ENCODE results near the gene KRTCAP3. TPM values are rescaled to one million over a fixed set of nuclear protein-coding genes. Genes with fewer than 3 reads are reported as not detected.
A peak's percentile ranks its signal among the peaks of the same experiment; 100 is the strongest.

KRTCAP3 gene
- total RNA-seq, 2 donors from 2014 or later: 27.0 to 29.7 TPM

DNA sequence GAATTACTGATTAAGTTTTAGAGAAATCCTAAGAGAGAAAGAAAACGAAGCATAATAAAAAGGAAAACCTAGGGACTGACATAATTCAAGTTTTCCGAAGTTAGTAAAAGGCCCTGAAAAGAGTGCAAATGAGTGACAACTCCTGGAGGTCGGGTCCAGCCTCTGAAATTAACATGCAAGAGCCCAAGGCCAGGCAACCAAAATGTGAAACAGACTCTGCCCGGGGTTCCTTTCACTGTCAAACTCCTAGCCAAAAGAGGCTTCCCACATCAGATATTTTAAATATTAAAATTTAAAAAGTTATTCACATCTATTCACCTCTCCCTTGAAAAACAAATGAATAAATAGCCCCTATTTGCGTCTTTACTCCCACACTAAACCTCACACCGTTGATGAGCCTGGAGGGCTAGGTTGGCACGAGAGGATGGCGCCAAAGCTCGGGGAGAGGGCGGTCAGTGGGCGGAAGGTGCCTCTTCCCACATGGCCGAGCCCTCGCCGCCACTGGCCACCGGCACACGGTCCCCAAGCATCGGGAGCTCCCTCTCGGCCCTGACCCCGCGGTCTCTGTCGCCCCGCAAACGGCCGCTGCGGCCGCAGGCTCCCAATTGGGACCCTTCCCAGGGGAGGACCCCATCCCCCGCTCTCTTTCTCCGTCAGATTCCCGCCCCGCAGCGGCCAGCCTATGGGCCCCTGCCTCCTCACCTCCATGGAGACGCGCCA lies 33.4 kb upstream of the KRTCAP3 start:
- Mint-ChIP-seq H3K36me3 (ENCODE audit: low read depth) (peaks cover 23% of the 10 kb centered on the region), H3K4me3 (peak overlapping the region; percentile 78), H3K9me3 (peaks cover 7% of the 10 kb centered on the region), H3K27me3 (ENCODE audit: insufficient read depth) (peaks cover 1% of the 10 kb centered on the region), H3K4me1 (peaks cover 12% of the 10 kb centered on the region), H3K27ac (peak overlapping the region; percentile 83)
- DNase-seq: no peak
- TF ChIP-seq, protein P1, sequence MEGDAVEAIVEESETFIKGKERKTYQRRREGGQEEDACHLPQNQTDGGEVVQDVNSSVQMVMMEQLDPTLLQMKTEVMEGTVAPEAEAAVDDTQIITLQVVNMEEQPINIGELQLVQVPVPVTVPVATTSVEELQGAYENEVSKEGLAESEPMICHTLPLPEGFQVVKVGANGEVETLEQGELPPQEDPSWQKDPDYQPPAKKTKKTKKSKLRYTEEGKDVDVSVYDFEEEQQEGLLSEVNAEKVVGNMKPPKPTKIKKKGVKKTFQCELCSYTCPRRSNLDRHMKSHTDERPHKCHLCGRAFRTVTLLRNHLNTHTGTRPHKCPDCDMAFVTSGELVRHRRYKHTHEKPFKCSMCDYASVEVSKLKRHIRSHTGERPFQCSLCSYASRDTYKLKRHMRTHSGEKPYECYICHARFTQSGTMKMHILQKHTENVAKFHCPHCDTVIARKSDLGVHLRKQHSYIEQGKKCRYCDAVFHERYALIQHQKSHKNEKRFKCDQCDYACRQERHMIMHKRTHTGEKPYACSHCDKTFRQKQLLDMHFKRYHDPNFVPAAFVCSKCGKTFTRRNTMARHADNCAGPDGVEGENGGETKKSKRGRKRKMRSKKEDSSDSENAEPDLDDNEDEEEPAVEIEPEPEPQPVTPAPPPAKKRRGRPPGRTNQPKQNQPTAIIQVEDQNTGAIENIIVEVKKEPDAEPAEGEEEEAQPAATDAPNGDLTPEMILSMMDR (conservative IDR thresholded peaks at IDR 0.05): no peak
- Histone ChIP-seq H3K27ac (ENCODE audit: low read depth, low read length) (peak overlapping the region; percentile 84), H3K4me1 (ENCODE audit: control insufficient read depth, insufficient read depth, low read length) (no peaks in the 10 kb centered on the region), H3K4me3 (ENCODE audit: low read length) (peak overlapping the region; percentile 94), H3K27me3 (ENCODE audit: control insufficient read depth, insufficient read depth, low read length, poor library complexity, severe bottlenecking) (peaks cover 9% of the 10 kb centered on the region), H3K9ac (ENCODE audit: extremely low read depth, low read length, poor library complexity, severe bottlenecking) (peak overlapping the region; percentile 80), H3K9me3 (ENCODE audit: control insufficient read depth, low read length) (no peaks in the 10 kb centered on the region), H3K36me3 (ENCODE audit: control insufficient read depth, insufficient read depth, low read length) (peaks cover 14% of the 10 kb centered on the region)
- WGBS, 2 experiments (ENCODE audit: insufficient coverage in 1 of 2, insufficient read length in 1 of 2): 0% methylated on average over 15 to 33 of the region's 33 CpGs

DNA sequence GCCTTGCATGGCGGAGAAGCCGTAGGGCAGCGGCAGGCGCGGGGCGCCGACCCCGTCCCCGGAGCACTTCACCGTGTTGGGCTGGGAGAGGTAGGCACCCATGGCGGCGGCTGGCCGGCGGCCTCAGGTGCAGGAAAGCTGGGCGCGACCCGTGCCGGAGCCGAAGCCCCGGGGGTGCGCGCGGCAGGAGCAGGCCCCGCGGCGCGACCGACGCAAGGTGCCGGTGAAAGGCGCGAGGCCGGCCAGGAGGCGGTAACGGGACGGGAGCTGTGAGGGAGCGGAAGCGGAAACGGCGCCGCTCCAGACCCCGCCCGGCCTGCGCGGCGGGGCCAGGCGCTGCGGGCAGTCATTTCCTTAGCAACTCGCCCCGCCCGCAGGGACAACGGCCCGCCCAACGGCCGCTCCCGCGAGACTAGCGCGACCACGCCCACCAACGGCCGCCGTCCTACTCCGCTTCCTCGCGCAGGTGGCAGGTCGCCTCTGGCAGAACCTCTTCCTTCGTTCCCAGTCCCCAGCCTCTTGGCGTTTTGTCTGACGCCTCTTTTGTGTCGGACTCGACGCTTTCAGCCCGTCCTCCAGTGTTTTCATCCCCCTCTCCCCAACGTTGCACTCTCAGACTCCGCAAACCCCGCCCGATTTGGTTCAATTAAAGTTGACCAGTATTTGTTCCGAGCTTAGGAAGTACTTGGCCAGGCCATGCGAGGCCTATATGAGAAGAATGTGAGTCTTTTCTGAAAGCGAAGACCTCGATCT lies 32.7 kb upstream of the KRTCAP3 start, which contains the start of gene PPM1G:
TSS of gene PPM1G (minus strand) at position 271 of the 753 bp plus-strand sequence. CDS start at position 102, 169 bp downstream.
- Histone ChIP-seq H3K4me3 (ENCODE audit: low read length) (peak within 1 kb of the TSS; percentile 94), H3K4me1 (ENCODE audit: control insufficient read depth, insufficient read depth, low read length) (no peaks in the 10 kb centered on the region), H3K27me3 (ENCODE audit: control insufficient read depth, insufficient read depth, low read length, poor library complexity, severe bottlenecking) (peaks cover 9% of the 10 kb centered on the region), H3K36me3 (ENCODE audit: control insufficient read depth, insufficient read depth, low read length) (peaks cover 13% of the 10 kb centered on the region), H3K27ac (ENCODE audit: low read depth, low read length) (peak within 1 kb of the TSS; percentile 84), H3K9ac (ENCODE audit: extremely low read depth, low read length, poor library complexity, severe bottlenecking) (peak within 1 kb of the TSS; percentile 80), H3K9me3 (ENCODE audit: control insufficient read depth, low read length) (no peaks in the 10 kb centered on the region)
- WGBS, 2 experiments (ENCODE audit: insufficient coverage in 1 of 2, insufficient read length in 1 of 2): 4 to 5% methylated on average over 51 to 82 of the region's 82 CpGs
- H3K4me3 Mint-ChIP-seq: peak within 1 kb of the TSS; percentile 78
- peaks cover 20% of the 10 kb centered on the region for H3K36me3 Mint-ChIP-seq (ENCODE audit: low read depth)
- TF ChIP-seq, protein P1 (conservative IDR thresholded peaks at IDR 0.05): no peak
- peak within 1 kb of the TSS; percentile 84 for H3K27ac Mint-ChIP-seq
- peak; percentile 98 for DNase-seq
- H3K27me3 Mint-ChIP-seq (ENCODE audit: insufficient read depth): peaks cover 1% of the 10 kb centered on the region
- H3K4me1 Mint-ChIP-seq: peaks cover 12% of the 10 kb centered on the region
- peaks cover 7% of the 10 kb centered on the region for H3K9me3 Mint-ChIP-seq

DNA sequence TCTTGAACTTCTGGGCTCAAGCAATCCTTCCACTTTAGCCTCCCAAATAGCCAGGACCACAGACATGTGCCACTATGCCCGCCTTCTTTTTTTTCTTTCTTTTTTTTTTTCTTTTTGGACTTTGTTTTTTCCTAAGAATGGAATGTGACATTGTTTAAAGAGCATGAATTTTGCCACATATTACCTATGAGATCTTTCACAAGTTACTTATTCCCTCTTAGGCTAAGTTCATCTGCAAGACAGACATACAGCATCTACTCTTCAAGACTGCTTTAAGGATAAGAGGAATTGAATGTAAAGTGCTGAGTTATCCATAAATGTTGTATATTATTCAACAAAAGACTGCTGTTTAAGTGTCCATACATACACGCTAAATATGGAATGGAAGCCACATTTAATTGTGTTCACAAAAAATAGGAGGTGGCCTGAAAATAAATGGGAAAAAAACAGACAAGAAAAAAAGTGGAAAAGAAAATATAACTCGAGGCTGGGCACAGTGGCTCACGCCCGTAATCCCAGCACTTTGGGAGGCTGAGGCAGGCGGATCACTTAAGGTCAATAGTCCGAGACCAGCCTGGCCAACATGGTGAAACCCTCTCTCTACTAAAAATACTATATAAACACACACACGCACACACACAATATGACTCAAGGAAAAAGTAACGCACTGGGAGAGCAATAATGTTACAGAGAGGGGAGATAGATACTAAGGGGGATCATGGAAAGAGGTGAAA lies 29.6 kb upstream of the KRTCAP3 start:
- Mint-ChIP-seq H3K4me1 (peaks cover 3% of the 10 kb centered on the region), H3K9me3 (peaks cover 7% of the 10 kb centered on the region), H3K36me3 (ENCODE audit: low read depth) (peaks cover 2% of the 10 kb centered on the region), H3K4me3 (no peak overlapping the region), H3K27ac (no peak overlapping the region), H3K27me3 (ENCODE audit: insufficient read depth) (peaks cover 1% of the 10 kb centered on the region)
- H3K9ac ChIP-seq (ENCODE audit: extremely low read depth, low read length, poor library complexity, severe bottlenecking): no peak overlapping the region
- TF ChIP-seq, protein P1 (conservative IDR thresholded peaks at IDR 0.05): no peak
- H3K27ac ChIP-seq (ENCODE audit: low read depth, low read length): no peak overlapping the region
- DNase-seq: no peak
- H3K36me3 ChIP-seq (ENCODE audit: control insufficient read depth, insufficient read depth, low read length): no peaks in the 10 kb centered on the region
- 81 to 92% methylated on average over 6 to 7 of the region's 9 CpGs for WGBS, 2 experiments (ENCODE audit: insufficient coverage in 1 of 2, insufficient read length in 1 of 2)
- no peaks in the 10 kb centered on the region for H3K4me1 ChIP-seq (ENCODE audit: control insufficient read depth, insufficient read depth, low read length)
- peaks cover 9% of the 10 kb centered on the region for H3K27me3 ChIP-seq (ENCODE audit: control insufficient read depth, insufficient read depth, low read length, poor library complexity, severe bottlenecking)
- no peaks in the 10 kb centered on the region for H3K9me3 ChIP-seq (ENCODE audit: control insufficient read depth, low read length)
- no peak overlapping the region for H3K4me3 ChIP-seq (ENCODE audit: low read length)
